Esophagus (tissue), 2 donors: ENCODE results near the gene NECAB2. TPM values are rescaled to one million over a fixed set of nuclear protein-coding genes. Genes with fewer than 3 reads are reported as not detected.

Source experiments
- H3K27ac ChIP-seq, 2 donors: one replicate each; pipeline ENCODE4 v1.5.1; 2013; ENCODE audit warnings: low read depth in 2 of 2, mild to moderate bottlenecking in 2 of 2, inconsistent platforms in 1 of 2, low read length in 1 of 2, moderate library complexity in 1 of 2
- H3K27me3 ChIP-seq, 2 donors: one replicate each; pipeline ENCODE4 v1.6.1; 2013; ENCODE audit warnings: low read length in 2 of 2, control low read depth in 1 of 2, mild to moderate bottlenecking in 1 of 2; ENCODE audit not compliant: insufficient read depth in 2 of 2, control insufficient read depth in 1 of 2
- H3K36me3 ChIP-seq, 2 donors: one replicate each; pipeline ENCODE4 v1.6.1; 2013; ENCODE audit warnings: low read length in 1 of 2; ENCODE audit not compliant: control insufficient read depth in 2 of 2, insufficient read depth in 2 of 2
- H3K4me1 ChIP-seq, 2 donors: one replicate each; pipeline ENCODE4 v1.6.1; 2013; ENCODE audit warnings: low read length in 1 of 2; ENCODE audit not compliant: control insufficient read depth in 2 of 2, insufficient read depth in 2 of 2
- H3K4me3 ChIP-seq, 2 donors: one replicate each; pipeline ENCODE4 v1.5.1; 2013; ENCODE audit warnings: low read length in 2 of 2, mild to moderate bottlenecking in 2 of 2, low read depth in 1 of 2, moderate library complexity in 1 of 2
- H3K9me3 ChIP-seq, 2 donors: one replicate each; pipeline ENCODE4 v1.6.1; 2013; ENCODE audit warnings: mild to moderate bottlenecking in 2 of 2, low read depth in 1 of 2, low read length in 1 of 2, moderate library complexity in 1 of 2; ENCODE audit not compliant: control insufficient read depth in 2 of 2, insufficient read depth in 1 of 2
- WGBS, 2 donors: extraction: QIAGEN DNeasy Blood & Tissue Kit; methylation state at CpG; one replicate each; pipeline ENCODE4 v1.1.7; 2013; 5-methylcytosine and 5-hydroxymethylcytosine counted together
- polyA plus RNA-seq, 2 donors: library from polyadenylated mRNA; stranded (reverse); fragments of 200-250 nt; gene quantifications; one replicate each; pipeline ENCODE4 v1.2.3, GENCODE V29; 2013
- donor health status: healthy with polysubstance abuse.
- donor health status: Bipolar disorder and iron deficiency.

NECAB2 gene
- not detected for polyA plus RNA-seq

DNA sequence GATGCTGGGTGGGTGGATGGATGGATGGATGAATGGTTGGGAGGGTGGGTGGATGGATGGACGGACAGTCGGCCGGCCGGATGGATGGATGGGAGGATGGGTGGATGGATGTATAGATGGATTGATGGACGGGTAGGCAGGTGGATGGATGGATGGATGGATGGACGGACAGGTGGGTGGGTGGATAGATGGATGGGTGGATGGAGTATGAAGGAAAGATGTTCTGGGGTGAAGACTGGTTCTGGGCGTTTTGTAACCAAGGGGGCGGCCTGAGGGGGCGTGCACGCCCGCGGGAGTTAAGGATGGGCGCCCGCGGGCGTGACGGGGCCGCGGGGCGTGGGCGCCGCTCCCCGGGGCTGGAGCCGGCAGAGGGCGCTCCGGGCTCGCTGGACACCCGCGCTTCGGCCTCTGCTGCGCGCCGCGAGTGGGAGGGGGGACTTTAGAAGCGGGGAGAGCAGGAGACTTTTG, at the start of gene NECAB2:
Gene NECAB2 (plus strand): TSS at position 407 of the 468 bp plus-strand sequence. CDS start 405 bp downstream, outside the sequence.
- H3K27ac ChIP-seq = no peak within 1 kb of the TSS
- H3K4me1 ChIP-seq = no peaks in the 10 kb centered on the region
- 11 to 30% methylated on average over 12 to 35 of the region's 35 CpGs for WGBS, 2 donors
- no peaks in the 10 kb centered on the region for H3K9me3 ChIP-seq
- H3K36me3 ChIP-seq = peaks cover 0 to 11% of the 10 kb centered on the region in 2 donors
- no peaks in the 10 kb centered on the region for H3K27me3 ChIP-seq
- peak within 1 kb of the TSS in 1 of 2 donors; percentile 45 for H3K4me3 ChIP-seq

DNA sequence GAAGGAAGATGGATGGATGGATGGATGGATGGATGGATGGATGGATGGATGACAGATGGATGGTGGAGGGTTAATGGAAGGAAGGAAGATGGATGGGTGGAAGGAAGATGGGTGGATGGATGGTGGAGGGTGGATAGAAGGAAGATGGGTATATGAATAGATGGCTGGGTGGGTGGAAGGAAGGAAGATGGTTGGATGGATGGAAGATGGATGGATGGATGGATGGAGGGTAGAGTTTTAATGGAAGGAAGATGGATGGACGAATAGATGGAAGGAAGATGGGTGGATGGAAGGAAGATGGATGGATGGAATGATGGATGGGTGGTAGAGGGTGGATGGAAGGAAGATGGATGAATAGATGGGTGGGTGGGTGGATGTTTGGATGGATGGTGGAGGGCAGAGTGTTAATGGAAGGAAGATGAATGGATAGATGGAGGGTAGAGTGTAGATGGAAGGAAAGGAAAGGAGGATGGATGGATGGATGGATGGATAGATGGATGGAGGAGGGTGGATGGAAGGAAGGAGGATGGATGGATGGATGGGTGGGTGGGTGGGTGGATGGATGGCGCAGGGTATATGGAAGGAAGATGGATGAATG, 47.1 kb upstream of the NECAB2 start:
- 88 to 96% methylated on average over 2 of the region's 2 CpGs for WGBS, 2 donors
- Histone ChIP-seq H3K36me3 (peaks cover 11 to 41% of the 10 kb centered on the region in 2 donors), H3K4me1 (peaks cover 0 to 4% of the 10 kb centered on the region in 2 donors), H3K4me3 (no peak overlapping the region), H3K27me3 (no peaks in the 10 kb centered on the region), H3K9me3 (peaks cover 0 to 2% of the 10 kb centered on the region in 2 donors), H3K27ac (no peak overlapping the region)

DNA sequence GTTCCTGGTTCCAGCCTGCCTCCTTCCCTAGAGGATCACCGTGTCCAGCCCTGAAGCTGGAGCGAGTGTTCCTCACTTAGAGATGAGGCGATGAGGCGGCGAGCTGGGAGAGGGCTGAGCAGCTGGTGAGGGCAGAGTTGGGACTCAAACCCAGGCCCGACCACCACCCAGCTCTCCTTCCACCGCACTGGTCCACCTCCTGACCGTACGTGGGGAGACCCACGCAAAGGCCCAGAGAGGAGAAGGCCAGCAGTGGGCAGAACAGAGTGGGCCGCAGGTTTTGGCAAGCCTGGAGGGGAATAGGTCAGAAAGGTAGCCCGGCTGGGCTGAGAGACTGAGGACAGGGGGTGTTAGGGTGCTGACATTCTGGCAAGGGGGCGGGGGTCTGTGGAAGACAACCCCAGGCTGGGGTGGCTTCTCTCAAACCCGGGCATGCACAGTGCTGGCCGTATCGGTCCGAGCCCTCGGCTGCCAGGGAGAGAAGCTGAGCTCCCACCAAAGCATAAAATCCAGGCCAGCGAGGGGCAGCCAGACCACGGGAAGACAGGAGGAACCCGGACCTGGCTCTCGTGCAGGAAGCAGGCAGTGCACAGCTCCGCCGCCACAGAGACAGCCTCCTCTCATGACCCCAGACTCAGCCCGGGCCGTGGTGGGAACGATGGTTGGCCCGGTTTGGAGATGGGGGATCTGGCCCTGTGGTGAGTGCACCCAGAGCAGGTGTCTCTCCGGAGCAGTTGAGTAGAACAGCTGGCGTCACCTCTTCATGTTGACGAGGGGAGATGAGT, 44.3 kb upstream of the NECAB2 start:
- Histone ChIP-seq H3K27ac (no peak overlapping the region), H3K27me3 (no peaks in the 10 kb centered on the region), H3K4me1 (peaks cover 0 to 4% of the 10 kb centered on the region in 2 donors), H3K4me3 (no peak overlapping the region), H3K36me3 (peaks cover 5 to 21% of the 10 kb centered on the region in 2 donors), H3K9me3 (peaks cover 0 to 2% of the 10 kb centered on the region in 2 donors)
- WGBS, 2 donors = 89% methylated on average over 31 of the region's 31 CpGs

DNA sequence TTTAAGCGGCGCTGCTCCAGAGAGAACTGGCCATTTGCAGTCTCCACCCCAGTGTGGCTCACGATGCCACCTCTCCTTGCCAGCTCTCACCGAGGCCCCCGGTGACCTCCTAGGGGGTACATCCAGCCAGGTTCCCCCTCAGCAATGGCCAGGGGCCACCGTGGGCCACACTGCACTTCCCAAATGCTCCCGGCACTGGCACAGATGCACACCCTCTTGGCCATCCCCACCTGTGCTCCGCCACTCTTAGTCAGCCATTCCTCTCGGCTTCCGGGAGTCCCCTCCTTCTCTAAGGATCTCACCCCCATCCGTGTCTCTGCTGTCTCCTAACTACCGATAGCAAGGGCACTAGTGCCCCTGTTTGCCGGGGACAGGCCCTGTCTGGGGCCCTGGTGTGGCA, 43.4 kb upstream of the NECAB2 start:
- WGBS, 2 donors = 79 to 87% methylated on average over 13 of the region's 13 CpGs
- Histone ChIP-seq H3K36me3 (peaks cover 0 to 12% of the 10 kb centered on the region in 2 donors), H3K27me3 (no peaks in the 10 kb centered on the region), H3K4me1 (peaks cover 0 to 4% of the 10 kb centered on the region in 2 donors), H3K9me3 (no peaks in the 10 kb centered on the region), H3K4me3 (no peak overlapping the region), H3K27ac (no peak overlapping the region)

DNA sequence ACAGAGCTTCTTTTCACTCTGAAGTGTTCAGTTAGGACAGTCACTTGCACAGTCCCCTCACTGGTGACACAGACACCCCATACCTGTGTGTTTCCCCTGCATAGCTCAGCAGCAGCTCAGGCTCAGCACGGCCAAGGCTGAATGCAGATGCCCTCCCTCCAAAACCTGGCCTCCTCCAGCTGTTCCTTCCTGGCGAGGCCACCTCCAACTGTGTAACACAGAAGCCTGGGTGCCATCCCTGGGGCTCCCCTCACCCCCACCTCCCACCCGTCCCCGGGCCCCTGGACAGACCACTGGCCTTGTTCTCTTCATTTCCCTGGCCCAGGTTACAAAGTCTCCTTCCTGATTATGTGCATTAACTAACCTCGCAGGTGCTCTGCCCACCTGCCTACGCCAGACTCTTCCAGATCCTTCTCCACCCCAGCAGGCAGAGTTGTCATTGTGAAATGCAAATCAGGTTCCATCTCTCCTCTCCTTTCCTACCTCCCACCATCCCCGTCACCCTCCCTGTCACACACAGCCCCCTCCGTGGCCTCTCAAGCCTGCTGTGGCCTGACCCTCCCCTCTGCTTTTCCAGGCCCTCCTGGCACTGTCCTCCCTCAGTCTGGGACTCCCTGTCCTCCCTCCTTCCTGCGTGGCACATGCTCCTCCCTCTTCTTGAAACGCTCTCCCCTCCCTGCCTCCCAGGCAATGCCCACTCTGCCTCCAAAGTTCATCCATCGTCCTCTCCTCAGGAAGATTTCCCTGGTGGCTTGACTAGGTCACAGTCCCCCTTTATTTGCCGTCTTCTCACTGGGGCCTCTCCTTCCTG, 42.7 kb upstream of the NECAB2 start:
- no peak overlapping the region for H3K27ac ChIP-seq
- H3K36me3 ChIP-seq = peaks cover 0 to 9% of the 10 kb centered on the region in 2 donors
- WGBS, 2 donors = 82% methylated on average over 12 of the region's 12 CpGs
- peaks cover 0 to 4% of the 10 kb centered on the region in 2 donors for H3K4me1 ChIP-seq
- H3K9me3 ChIP-seq = no peaks in the 10 kb centered on the region
- H3K27me3 ChIP-seq = no peaks in the 10 kb centered on the region
- no peak overlapping the region for H3K4me3 ChIP-seq

DNA sequence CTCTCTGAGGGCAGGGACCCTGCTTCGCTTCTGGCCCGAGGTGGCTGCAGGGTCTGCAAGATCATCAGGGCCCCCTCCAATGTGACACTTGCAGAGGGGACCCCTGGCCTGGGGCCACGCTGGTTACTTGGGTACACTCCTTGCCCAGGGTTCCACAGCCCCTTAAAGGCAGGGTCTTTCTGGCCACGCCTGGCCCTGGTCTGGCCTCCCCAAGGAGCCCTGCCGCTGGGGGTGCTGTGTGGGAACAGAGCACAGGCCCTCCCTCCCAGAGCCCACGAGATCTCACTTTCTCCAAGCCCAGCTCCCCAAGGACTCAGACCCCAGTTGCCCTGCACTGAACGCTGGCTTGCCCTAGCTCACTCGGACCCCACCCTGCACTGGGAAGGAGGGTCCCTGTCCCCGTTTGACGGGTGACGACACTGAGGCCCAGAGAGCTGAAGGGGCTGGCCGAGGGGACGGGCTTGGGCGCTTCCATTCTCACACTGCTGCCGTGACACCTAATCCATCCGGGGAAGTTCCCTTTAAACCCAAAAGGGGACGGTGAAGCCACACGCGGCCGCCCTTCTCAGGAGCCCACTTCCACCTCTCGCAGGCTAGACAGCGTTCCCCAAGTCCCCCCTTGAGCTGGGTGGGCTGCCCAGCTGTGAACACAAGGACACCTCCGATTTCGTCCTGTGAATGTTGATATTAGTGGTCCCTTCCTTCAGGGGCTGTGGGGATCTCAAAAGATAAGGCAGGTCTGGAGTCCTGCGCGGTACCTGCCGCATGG, 41.9 kb upstream of the NECAB2 start:
- Histone ChIP-seq H3K27me3 (no peaks in the 10 kb centered on the region), H3K9me3 (no peaks in the 10 kb centered on the region), H3K4me3 (no peak overlapping the region), H3K36me3 (peaks cover 0 to 9% of the 10 kb centered on the region in 2 donors), H3K27ac (no peak overlapping the region), H3K4me1 (peaks cover 0 to 4% of the 10 kb centered on the region in 2 donors)
- WGBS, 2 donors = 55 to 57% methylated on average over 27 of the region's 27 CpGs

DNA sequence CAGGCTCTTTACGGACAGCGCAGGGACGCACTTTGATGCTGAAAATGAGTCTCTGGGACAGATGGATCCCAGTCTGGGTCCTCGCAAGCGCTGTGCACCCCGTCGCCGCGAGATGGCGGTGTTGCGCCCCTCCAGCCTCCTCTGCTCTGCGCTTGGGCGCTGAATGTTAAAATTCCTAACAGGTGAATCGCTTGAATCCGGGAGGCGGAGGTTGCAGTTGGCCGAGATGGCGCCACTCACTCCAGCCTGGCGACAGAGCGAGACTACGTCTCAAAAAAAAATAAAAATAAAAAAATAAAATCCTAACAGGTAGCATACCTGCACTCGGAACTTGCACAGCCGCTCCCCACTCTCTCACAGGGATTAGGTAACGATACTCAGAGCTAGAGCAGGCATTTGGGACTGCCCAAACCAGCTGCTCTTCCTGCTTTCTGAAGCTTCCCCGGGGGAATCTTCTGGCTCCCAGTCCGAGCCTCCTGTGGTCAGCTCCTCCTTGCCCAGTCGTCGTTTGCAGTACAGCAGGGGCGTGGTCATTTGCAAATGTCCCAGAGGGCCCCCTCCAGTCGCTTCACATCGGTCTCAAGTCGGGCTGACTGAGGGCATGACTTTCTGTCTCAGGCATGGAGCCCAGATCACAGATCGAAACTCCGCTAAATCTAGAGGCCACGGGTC, 41.2 kb upstream of the NECAB2 start:
- WGBS, 2 donors = 13 to 18% methylated on average over 35 of the region's 35 CpGs
- Histone ChIP-seq H3K9me3 (no peaks in the 10 kb centered on the region), H3K4me1 (peaks cover 0 to 4% of the 10 kb centered on the region in 2 donors), H3K27ac (peak overlapping the region; percentile 76 to 81), H3K36me3 (peaks cover 0 to 6% of the 10 kb centered on the region in 2 donors), H3K27me3 (no peaks in the 10 kb centered on the region), H3K4me3 (peak overlapping the region; percentile 27 to 38)

DNA sequence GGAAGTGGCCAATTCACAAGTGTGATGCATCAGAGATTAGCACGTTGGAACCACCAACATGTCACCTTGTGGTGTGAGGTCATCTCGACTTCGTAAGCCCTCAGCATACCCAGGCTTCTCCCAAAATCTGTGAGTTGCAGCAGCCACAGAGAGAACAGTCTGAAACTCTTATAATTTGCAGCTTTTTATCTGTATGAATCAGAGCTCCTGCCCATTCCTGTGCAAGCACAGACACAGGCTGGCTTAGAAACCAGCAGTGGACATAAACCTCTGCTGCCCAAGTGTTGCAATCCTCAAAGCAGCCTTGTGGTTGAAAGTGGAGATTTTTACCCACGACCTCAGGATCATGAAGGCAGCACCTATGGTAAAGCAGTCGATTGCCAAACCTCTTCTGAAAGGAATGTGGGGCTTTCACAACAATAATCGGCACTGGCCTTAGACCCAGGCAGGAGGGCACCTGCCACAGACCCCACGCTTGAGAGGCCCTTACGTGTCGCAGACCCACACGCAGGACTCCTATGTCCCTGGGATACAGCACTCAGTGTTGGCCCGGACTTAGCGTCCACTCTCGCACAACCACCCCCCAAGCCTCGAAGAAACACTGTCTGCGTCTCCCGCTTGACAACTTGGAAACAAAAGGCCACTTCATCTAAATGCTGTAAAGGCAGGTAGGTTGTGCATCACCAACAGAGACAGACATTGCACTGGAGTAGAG, 39.5 kb upstream of the NECAB2 start:
- Histone ChIP-seq H3K27me3 (no peaks in the 10 kb centered on the region), H3K36me3 (peaks cover 0 to 5% of the 10 kb centered on the region in 2 donors), H3K4me3 (no peak overlapping the region), H3K9me3 (no peaks in the 10 kb centered on the region), H3K4me1 (peaks cover 0 to 2% of the 10 kb centered on the region in 2 donors), H3K27ac (no peak overlapping the region)
- 86 to 88% methylated on average over 16 of the region's 16 CpGs for WGBS, 2 donors
